SKM-1 treated with dmso at 0.1 percent for 144 hours (cell line): ENCODE measurements around the gene ITPKC.

Experiments used
- DNase-seq: peaks from one replicate; lab custom pipeline; 2025; ENCODE audit not compliant: unreplicated experiment; lab: John Stamatoyannopoulos, UW

Gene ITPKC

DNA sequence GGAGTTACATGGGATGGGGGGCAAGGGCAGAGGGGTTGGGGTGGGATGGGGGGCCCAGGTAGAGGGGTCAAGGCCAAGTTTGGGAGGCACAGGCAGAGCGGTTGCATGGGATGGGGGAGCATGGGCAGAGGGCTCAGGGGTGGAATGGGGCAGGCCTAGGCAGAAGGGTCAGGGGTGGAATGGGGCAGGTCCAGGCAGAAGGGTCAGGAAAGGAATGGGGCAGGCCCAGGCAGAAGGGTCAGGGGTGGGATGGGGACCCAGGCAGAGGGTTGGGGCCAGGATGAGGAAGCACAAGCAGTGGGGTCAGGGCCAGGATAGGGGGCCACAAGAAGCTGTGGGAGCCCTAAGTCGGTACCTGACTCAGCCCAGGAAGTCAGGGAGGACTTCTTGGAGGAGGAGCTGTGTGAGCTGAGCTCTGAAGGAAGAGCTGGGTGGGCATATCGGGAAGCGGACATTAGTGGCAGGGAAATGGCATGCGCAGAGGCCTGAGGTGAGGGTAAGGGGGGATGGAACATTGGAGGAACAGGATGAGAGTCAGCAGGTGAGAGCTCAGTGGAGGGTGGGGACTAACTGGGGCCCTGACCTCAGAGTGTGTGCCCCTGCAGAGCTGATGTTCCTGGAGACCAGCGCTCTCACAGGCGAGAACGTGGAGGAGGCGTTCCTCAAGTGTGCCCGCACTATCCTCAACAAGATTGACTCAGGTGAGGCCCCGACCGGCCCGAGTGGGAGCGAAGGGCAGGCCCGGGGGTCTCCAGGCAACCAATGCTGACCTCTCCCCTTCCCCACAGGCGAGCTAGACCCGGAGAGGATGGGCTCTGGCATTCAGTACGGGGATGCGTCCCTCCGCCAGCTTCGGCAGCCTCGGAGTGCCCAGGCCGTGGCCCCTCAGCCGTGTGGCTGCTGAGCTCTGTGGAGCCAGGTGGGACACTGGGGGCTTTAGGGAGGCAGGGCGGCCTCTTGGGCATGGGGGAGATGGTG, 69.4 kb downstream of the ITPKC start:
- DNase-seq, result no peak
